Measurements from ENCODE around the gene PRSS23.
"Not testable (repeated sequence)": the region's sequence is repeated elsewhere in the genome, so short reads cannot be mapped to it uniquely, and the experiment has no call there.

PRSS23 gene

DNA sequence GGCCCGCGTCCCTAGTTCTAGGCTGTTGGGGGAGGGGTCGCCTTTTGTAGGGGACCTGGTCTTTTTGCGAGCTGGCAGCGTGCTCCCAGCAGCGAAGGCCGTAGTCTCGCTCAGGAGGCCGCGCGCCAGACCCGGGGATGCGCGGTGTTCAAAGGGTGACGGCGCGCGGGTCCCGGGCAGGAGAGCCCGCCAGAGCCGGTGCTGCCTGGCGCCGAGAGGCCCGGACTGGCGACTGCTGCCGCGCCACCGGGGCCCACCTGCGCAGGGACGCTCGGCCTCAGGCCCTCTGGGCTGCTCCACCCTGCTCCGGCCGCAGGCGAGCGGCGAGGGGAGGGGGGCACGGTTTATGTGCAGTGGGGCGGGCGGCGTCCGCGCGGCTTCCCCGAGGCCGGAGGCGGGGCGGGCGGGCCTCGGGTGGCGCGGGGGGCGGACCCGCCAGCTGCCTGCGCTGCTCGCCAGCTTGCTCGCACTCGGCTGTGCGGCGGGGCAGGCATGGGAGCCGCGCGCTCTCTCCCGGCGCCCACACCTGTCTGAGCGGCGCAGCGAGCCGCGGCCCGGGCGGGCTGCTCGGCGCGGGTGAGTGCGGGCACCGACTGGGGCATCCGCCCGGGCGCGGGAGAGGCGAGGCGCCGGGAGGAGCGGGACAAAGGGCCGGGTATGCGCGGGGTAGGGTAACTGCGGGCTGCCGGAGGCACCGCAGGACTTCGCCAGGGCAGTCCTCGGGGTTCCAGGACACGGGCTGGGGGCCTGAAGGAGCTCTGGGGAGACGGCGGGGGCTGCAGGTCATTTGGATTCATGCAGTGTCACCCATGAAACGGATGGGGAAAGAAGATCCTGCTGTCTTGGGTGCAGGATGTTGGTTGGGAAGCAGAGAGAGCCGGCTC is at the start of gene PRSS23:
TSS of gene PRSS23 (plus strand) at position 467 of the 884 bp plus-strand sequence. CDS start 7,102 bp downstream, outside the sequence.
- peak; percentile 26 to 31 for DNase-seq

DNA sequence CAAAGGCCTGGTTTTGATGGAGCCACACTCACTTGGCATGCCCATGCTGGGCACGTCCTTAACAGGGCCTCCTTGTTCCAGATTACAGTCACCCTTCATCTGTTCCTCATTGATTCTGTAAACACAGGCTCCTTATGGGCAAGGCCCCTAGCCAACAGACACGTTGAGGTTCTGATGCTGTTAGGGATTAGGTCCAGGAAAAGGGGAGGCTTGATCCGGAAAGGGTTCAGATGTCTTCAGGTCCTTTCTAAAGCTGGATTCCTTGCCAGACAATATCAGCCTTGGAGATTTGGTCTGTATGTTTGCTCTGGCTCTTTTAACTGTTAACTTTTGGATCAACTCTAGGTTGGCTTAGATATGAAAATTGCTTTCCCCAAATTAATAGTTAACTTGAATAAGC is 46.9 kb upstream of the PRSS23 start:
- no peak for DNase-seq

DNA sequence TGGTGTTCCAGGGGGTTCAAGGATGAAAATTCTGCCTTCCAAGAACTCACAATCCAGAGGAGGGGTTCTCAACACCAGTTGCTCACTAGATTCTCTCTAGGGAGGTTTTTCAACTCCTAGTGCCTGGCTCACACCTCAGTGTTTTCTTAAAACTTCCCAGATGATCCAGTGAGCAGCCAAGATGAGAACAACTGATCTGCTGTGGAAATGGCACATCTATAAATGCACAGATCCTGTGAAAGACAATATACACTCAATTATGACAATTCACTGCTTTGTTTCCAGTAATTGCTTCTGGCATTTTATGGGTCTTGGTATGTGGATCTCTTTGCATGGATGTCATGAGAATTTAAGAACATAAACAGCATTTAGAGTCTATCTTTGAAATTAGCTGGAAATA is 45.2 kb upstream of the PRSS23 start:
- DNase-seq = no peak

GRCh38 chr11:86758171-86758570 is 42.2 kb upstream of the PRSS23 start:
- no peak for DNase-seq

DNA sequence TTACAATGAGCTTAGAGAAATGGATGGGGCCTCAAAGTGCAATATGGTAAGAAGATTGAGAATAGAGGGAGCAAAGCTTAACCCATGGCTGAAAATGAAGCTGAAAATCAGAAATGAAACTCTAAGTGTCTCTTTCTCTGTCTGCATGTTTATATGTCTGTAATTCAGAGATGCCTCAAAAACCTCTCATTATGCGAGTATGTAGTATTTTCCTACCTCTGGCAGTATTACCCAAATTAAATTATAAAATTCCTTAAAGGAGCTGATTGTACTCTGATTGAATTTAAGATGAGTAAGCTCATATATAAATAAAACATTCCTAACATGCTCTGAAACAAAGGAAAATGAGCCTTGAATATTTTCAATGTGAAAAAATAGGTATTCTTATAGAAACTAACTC is 39.8 kb upstream of the PRSS23 start:
- DNase-seq = no peak

DNA sequence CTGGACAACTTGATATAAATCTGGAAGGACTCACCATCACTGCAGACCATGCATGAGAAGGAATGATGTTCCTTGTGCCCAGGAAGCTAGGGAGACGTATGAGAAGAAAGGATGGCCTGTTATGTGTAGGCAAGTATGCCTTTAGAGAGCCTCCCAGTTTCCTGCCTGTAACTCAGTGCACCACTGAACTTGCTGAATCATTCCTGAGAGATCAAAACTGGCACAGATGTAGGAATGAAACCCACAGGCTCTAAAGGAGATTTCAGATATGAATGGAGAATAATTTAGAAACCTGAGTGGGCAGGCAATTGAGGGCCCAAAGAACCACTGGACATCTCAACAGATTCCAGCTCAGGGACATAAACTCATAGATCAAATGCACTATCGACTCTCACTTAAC is 38.4 kb upstream of the PRSS23 start:
- no peak for DNase-seq

- no peak for DNase-seq
Observed at GRCh38 chr11:86765203-86765602, 35.1 kb upstream of the PRSS23 start.

DNA sequence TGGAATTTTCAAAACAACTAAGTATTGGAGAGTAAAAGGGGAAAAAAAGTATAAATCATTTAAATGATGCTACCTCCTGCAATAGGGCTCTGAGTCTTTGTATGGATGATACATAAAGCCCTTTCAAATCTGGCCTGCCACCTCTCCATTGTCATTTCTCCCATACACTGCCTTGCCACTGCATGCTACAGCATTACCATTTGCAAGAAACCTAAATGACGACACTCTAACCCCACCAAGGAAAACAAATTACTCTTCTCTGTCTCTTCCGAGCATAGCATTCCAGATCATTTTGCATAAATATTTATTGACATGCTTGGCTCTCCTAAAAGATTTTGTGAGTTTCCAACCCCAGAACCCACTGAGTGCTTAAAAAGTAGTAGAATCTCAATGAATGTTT is 34.5 kb upstream of the PRSS23 start:
- no peak for DNase-seq

GRCh38 chr11:86769219-86769618 is 31.1 kb upstream of the PRSS23 start:
- no peak for DNase-seq

GRCh38 chr11:86770473-86771027 is 29.8 kb upstream of the PRSS23 start:
- not testable (repeated sequence) for DNase-seq

GRCh38 chr11:86772999-86773398 is 27.3 kb upstream of the PRSS23 start:
- DNase-seq = no peak

GRCh38 chr11:86773513-86774252 is 26.7 kb upstream of the PRSS23 start:
- DNase-seq = no peak

- no peak for DNase-seq
Observed at GRCh38 chr11:86774417-86774816, 25.9 kb upstream of the PRSS23 start.

GRCh38 chr11:86775361-86775760 is 25.0 kb upstream of the PRSS23 start:
- DNase-seq = no peak

- no peak for DNase-seq
Observed at GRCh38 chr11:86781546-86781945, 18.8 kb upstream of the PRSS23 start.

DNA sequence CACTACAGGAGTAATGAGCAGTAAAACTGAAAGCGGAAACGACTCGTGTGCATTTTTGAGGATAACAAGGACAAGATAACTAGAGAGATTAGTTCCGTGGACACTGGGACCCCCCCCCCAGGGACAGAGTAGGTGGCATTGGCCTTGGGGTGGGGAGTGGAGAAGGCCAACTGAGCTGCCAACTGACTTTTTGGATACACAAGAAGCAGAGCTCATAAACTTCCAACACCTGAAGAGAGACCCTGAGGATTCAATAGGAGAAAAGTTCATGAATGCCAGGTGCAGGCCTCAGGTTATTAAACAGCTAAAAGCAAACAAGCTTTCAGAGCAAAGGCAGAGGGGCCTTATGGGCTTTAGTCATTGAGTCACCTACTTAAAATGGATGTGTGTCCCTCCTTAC is 17.6 kb upstream of the PRSS23 start:
- no peak for DNase-seq

DNA sequence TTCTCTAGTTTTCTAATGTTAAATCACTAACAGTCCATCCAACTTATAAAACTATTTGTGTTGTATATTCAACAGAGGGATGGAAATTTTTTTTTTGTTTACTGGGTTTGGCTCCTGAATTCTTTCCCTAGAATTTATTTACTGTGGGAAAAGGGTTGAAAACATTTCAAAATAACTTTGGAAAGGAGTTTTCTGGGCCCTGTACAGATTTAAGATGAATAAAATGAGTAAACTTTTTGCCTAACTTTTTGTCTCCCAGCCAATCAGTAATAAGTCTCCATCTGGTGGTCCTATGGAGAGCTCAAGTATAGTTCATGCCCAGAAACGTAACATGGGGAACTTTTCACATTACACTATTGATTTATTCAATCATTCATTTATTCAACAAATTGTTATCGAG is 16.7 kb upstream of the PRSS23 start:
- no peak for DNase-seq

- no peak for DNase-seq
Observed at GRCh38 chr11:86784241-86784681, 16.1 kb upstream of the PRSS23 start.

DNA sequence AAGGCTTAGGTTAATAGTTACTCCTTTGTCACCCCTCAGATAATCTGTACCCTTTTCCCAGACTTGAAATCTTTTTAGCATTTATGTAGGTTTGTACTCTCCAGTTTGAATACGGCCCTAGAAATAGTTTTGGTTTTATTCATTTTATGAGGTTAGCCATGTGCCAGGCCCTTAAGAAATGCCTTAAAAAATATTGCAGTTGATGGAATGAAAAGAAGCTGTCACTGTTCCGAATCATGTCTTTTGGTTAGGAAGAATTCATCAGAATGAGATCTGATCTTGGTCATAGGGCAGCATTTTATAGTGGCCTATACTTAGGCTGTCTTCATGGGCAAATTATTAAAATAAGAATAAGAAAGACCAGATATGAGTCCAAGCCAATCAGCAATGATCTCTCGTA is 14.8 kb upstream of the PRSS23 start:
- no peak for DNase-seq

GRCh38 chr11:86787018-86787536 is 13.3 kb upstream of the PRSS23 start:
- DNase-seq = no peak

DNA sequence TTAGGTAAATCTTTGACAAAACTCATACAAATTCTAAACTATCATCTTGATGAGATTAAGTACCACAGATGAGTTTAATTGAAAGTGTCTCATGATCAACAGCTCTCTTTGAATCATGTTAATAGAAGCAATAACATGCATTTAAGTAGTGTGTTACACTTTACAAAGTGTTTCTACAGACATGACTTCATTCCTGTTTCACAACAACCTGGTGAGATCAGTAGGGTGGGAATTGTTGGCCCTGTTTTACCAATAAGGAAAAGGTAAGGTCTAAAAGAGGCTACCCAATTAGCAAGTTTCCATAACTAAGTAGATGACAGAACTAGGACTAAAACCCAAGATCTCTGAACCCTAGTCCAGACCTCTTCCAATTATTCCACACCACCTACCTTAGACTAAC is 12.7 kb upstream of the PRSS23 start:
- DNase-seq = no peak

DNA sequence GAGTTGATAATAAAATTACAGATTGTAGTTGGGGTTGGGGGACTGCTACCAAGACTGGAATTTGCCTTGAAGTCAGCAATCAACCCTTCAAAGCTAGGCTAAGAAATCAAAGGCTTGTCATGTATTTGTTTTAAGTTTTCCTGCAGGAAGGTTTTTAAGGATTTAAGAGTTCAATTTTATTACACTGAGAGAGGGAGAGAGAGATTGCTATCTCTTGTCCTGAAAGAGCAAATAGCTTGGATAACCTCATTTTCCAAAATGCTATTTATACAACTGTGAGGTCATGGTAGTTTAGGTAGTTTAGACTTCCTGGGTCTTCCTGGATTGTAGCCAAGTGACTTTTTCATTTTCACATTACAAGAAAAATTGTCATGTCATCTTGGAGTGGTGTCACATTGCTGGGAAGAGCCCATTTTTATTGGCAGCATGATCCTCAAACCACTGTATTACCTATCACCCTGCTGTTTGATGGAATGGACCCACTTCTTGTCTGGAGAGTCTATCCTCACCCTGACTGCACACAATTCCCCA is 10.1 kb upstream of the PRSS23 start:
- no peak for DNase-seq

Data from stimulated activated CD4-positive, alpha-beta T cell treated with anti-CD3 and anti-CD28 coated beads, Interleukin-2, amount 100 ng/mL, for 48 hours (primary cell).